Lower lobe of right lung (tissue), 2 donors: Measurements from ENCODE around the gene CPSF3. TPM values are rescaled to one million over a fixed set of nuclear protein-coding genes. Genes with fewer than 3 reads are reported as not detected.

Source experiments
- ATAC-seq, 2 donors: fragments of 200-7000 bp; cut with Tn5 transposase; one replicate each; pipeline ENCODE4 v1.9.1; 2020 to 2022; ENCODE audit warnings: mild to moderate bottlenecking in 2 of 2, moderate library complexity in 2 of 2
- DNase-seq: peaks from one replicate; pipeline ENCODE4 v3.0.0-alpha.2; 2020
- H3K27ac ChIP-seq: fragments of 200-600 bp; one replicate; pipeline ENCODE4 v1.8.0; 2022
- H3K27me3 ChIP-seq: fragments of 200-600 bp; one replicate; pipeline ENCODE4 v1.8.0; 2022; ENCODE audit warnings: low read depth
- H3K36me3 ChIP-seq: fragments of 200-600 bp; one replicate; pipeline ENCODE4 v1.8.0; 2022; ENCODE audit warnings: mild to moderate bottlenecking
- H3K4me1 ChIP-seq: fragments of 200-600 bp; one replicate; pipeline ENCODE4 v1.8.0; 2022
- H3K4me3 ChIP-seq: fragments of 200-600 bp; one replicate; pipeline ENCODE4 v1.8.0; 2022; ENCODE audit warnings: mild to moderate bottlenecking
- H3K9me3 ChIP-seq: fragments of 200-600 bp; one replicate; pipeline ENCODE4 v1.8.0; 2022
- CTCF ChIP-seq: fragments of 200-600 bp; IDR thresholded peaks from one replicate; pipeline ENCODE4 v1.8.0; 2022; ENCODE audit warnings: antibody characterized with exemption, mild to moderate bottlenecking
- intact Hi-C: fragments of 100-400 bp; cut with DNase I; formaldehyde crosslinking; loops from one replicate; pipeline ENCODE4 v1.11.0; 2022
- total RNA-seq: library from RNA; stranded (reverse); fragmentation: NEBNext Ultra II Directional; extraction: Animal tissue kit (Norgen Biotek cat#: 25700); gene quantifications from one replicate; pipeline ENCODE4 v1.2.1, GENCODE V29; 2021
- donor health status: DM: no; HTN: yes; CAD: no; lungs with severe emphysema.

CPSF3 gene
- total RNA-seq, 1 donor from 2014 or later = 26.2 TPM

GRCh38 chr2:9385841-9386240 lies 37.6 kb upstream of the CPSF3 start:
- H3K36me3 ChIP-seq = peaks cover 72% of the 10 kb centered on the region
- intact Hi-C loops = no loop called here
- DNase-seq (no peak), ATAC-seq (no peak)
- TF ChIP-seq CTCF = no peak
- H3K27ac ChIP-seq = no peak overlapping the region
- H3K4me1 ChIP-seq = no peaks in the 10 kb centered on the region
- no peaks in the 10 kb centered on the region for H3K9me3 ChIP-seq
- no peaks in the 10 kb centered on the region for H3K27me3 ChIP-seq
- no peak overlapping the region for H3K4me3 ChIP-seq

- Histone ChIP-seq H3K36me3 (peaks cover 71% of the 10 kb centered on the region), H3K27me3 (no peaks in the 10 kb centered on the region), H3K9me3 (no peaks in the 10 kb centered on the region), H3K4me1 (no peaks in the 10 kb centered on the region), H3K4me3 (no peak overlapping the region), H3K27ac (no peak overlapping the region)
- no peak for DNase-seq
- intact Hi-C loops = no loop called here
- no peak for ATAC-seq
- no peak for TF ChIP-seq CTCF
Measured at GRCh38 chr2:9388199-9388681, 35.2 kb upstream of the CPSF3 start.

GRCh38 chr2:9388950-9389911 lies 34.2 kb upstream of the CPSF3 start:
- H3K4me3 ChIP-seq = no peak overlapping the region
- no peak overlapping the region for H3K27ac ChIP-seq
- DNase-seq (no peak), ATAC-seq (no peak)
- no peak for TF ChIP-seq CTCF
- no peaks in the 10 kb centered on the region for H3K27me3 ChIP-seq
- peaks cover 71% of the 10 kb centered on the region for H3K36me3 ChIP-seq
- H3K4me1 ChIP-seq = no peaks in the 10 kb centered on the region
- intact Hi-C loops = no loop called here
- no peaks in the 10 kb centered on the region for H3K9me3 ChIP-seq

GRCh38 chr2:9390151-9390850 lies 33.2 kb upstream of the CPSF3 start:
- DNase-seq (no peak), ATAC-seq (no peak)
- Histone ChIP-seq H3K4me1 (no peaks in the 10 kb centered on the region), H3K4me3 (no peak overlapping the region), H3K27ac (no peak overlapping the region), H3K9me3 (no peaks in the 10 kb centered on the region), H3K27me3 (no peaks in the 10 kb centered on the region), H3K36me3 (peaks cover 70% of the 10 kb centered on the region)
- TF ChIP-seq CTCF = no peak
- intact Hi-C loops = no loop called here

GRCh38 chr2:9390991-9391390 lies 32.5 kb upstream of the CPSF3 start:
- intact Hi-C loops = no loop called here
- H3K36me3 ChIP-seq = peaks cover 65% of the 10 kb centered on the region
- no peaks in the 10 kb centered on the region for H3K27me3 ChIP-seq
- no peak overlapping the region for H3K4me3 ChIP-seq
- no peak overlapping the region for H3K27ac ChIP-seq
- no peak for TF ChIP-seq CTCF
- no peaks in the 10 kb centered on the region for H3K4me1 ChIP-seq
- DNase-seq = no peak
- no peaks in the 10 kb centered on the region for H3K9me3 ChIP-seq
- ATAC-seq = no peak
